Neural cell (in vitro differentiated cells): ENCODE measurements around the gene ESPN. TPM values are rescaled to one million over a fixed set of nuclear protein-coding genes. Genes with fewer than 3 reads are reported as not detected.
A peak's percentile ranks its signal among the peaks of the same experiment; 100 is the strongest.

Source experiments
- H2AFZ ChIP-seq: fragments of 200-600, 300-800 bp; sonication (generic), shearing (Covaris generic); 2 replicates; pipeline ENCODE4 v1.6.0; 2014; ENCODE audit warnings: low read depth, mild to moderate bottlenecking, antibody characterized with exemption, low read length, moderate library complexity
- H3F3A ChIP-seq: fragments of 200-600 bp; shearing (Covaris generic); 2 replicates; pipeline ENCODE4 v1.6.1; 2016; ENCODE audit warnings: mild to moderate bottlenecking, moderate library complexity, mixed read lengths, antibody characterized with exemption, low read length; ENCODE audit not compliant: insufficient read depth, poor library complexity, severe bottlenecking
- H3K27ac ChIP-seq: fragments of 200-600, 300-800 bp; sonication (generic), shearing (Covaris generic); 2 replicates; pipeline ENCODE4 v1.5.1; 2014; ENCODE audit warnings: mild to moderate bottlenecking, low read length, moderate library complexity
- H3K27me3 ChIP-seq: fragments of 300-800, 200-600 bp; sonication (generic), shearing (Covaris generic); 2 replicates; pipeline ENCODE4 v1.6.0; 2014; ENCODE audit warnings: mild to moderate bottlenecking, low read depth, low read length, moderate library complexity; ENCODE audit not compliant: insufficient read depth
- H3K36me3 ChIP-seq: fragments of 300-800, 200-600 bp; sonication (generic), shearing (Covaris generic); 2 replicates; pipeline ENCODE4 v1.5.1; 2014; ENCODE audit warnings: mild to moderate bottlenecking, antibody characterized with exemption, low read length, moderate library complexity; ENCODE audit not compliant: insufficient read depth
- H3K4me2 ChIP-seq: fragments of 300-800, 200-600 bp; sonication (generic), shearing (Covaris generic); 2 replicates; pipeline ENCODE4 v1.6.0; 2014; ENCODE audit warnings: mild to moderate bottlenecking, low read length
- H3K4me3 ChIP-seq: fragments of 300-800, 200-600 bp; sonication (generic), shearing (Covaris generic); 2 replicates; pipeline ENCODE4 v1.5.1; 2014; ENCODE audit warnings: mild to moderate bottlenecking, low read length, moderate library complexity
- H3K79me2 ChIP-seq: fragments of 200-600 bp; shearing (Covaris generic); replicated peaks from 2 replicates; pipeline ENCODE4 v1.6.0; 2014; ENCODE audit warnings: mild to moderate bottlenecking, low read length, moderate library complexity; ENCODE audit not compliant: insufficient read depth
- H3K9ac ChIP-seq: fragments of 300-800, 200-600 bp; sonication (generic), shearing (Covaris generic); 2 replicates; pipeline ENCODE4 v1.6.1; 2016; ENCODE audit warnings: mild to moderate bottlenecking, low read length, mixed read lengths
- H3K9me2 ChIP-seq: fragments of 200-600 bp; shearing (Covaris generic); 2 replicates; pipeline ENCODE4 v1.6.1; 2016; ENCODE audit warnings: mild to moderate bottlenecking, low read length, mixed read lengths; ENCODE audit not compliant: insufficient read depth
- H3K9me3 ChIP-seq: fragments of 200-600, 300-800 bp; sonication (generic), shearing (Covaris generic); 2 replicates; pipeline ENCODE4 v1.6.1; 2016; ENCODE audit warnings: mild to moderate bottlenecking, mixed run types, low read length, moderate library complexity, mixed read lengths
- H4K20me1 ChIP-seq: fragments of 200-600 bp; shearing (Covaris generic); 2 replicates; pipeline ENCODE4 v1.6.1; 2016; ENCODE audit warnings: mild to moderate bottlenecking, mixed run types; ENCODE audit not compliant: insufficient read depth
- CTCF ChIP-seq: fragments of 450-650 bp; IDR thresholded peaks from 2 replicates; pipeline ENCODE4 v1.5.1; 2014; ENCODE audit warnings: antibody characterized with exemption, mild to moderate bottlenecking, moderate library complexity; ENCODE audit not compliant: poor library complexity, severe bottlenecking
- EP300 ChIP-seq: fragments of 450-650 bp; conservative IDR thresholded peaks from 2 replicates; pipeline ENCODE4 v1.6.1; 2014; ENCODE audit warnings: antibody characterized with exemption, mild to moderate bottlenecking, moderate library complexity; ENCODE audit not compliant: poor library complexity, severe bottlenecking
- EZH2 ChIP-seq: fragments of 200-600, 300-800 bp; shearing (Covaris generic), sonication (generic); IDR thresholded peaks from 2 replicates; pipeline ENCODE4 v1.6.1; 2014; ENCODE audit warnings: antibody characterized with exemption, low read length, borderline replicate concordance, mild to moderate bottlenecking; ENCODE audit not compliant: insufficient read depth, poor library complexity, severe bottlenecking
- MXI1 ChIP-seq: fragments of 450-650 bp; conservative IDR thresholded peaks from 2 replicates; pipeline ENCODE4 v1.6.1; 2014; ENCODE audit warnings: antibody characterized with exemption, mild to moderate bottlenecking; ENCODE audit not compliant: poor library complexity, severe bottlenecking
- POLR2AphosphoS5 ChIP-seq: IDR thresholded peaks from 2 replicates; pipeline ENCODE4 v1.6.1; 2012
- RAD21 ChIP-seq: fragments of 450-650 bp; conservative IDR thresholded peaks from 2 replicates; pipeline ENCODE4 v1.6.1; 2014; ENCODE audit warnings: antibody characterized with exemption, mild to moderate bottlenecking, moderate library complexity
- REST ChIP-seq: IDR thresholded peaks from 2 replicates; pipeline ENCODE4 v1.6.1; 2012; ENCODE audit warnings: borderline replicate concordance
- SMC3 ChIP-seq: fragments of 450-650 bp; conservative IDR thresholded peaks from 2 replicates; pipeline ENCODE4 v1.6.1; 2014; ENCODE audit warnings: antibody characterized with exemption, mild to moderate bottlenecking, moderate library complexity; ENCODE audit not compliant: poor library complexity
- TAF1 ChIP-seq: IDR thresholded peaks from 2 replicates; pipeline ENCODE4 v1.6.1; 2012; ENCODE audit warnings: low read depth
- polyA plus RNA-seq: library from polyadenylated mRNA; depleted of rRNA; stranded (reverse); fragments of >200 nt; gene quantifications from 2 replicates; pipeline ENCODE4 v1.2.3, GENCODE V29; 2014

The ESPN gene
- polyA plus RNA-seq, 1 donor from 2014 or later: not detected

GRCh38 chr1:6438047-6438525 is 13.5 kb downstream of the ESPN start:
- peaks cover 16% of the 10 kb centered on the region for H3K27me3 ChIP-seq
- H3K27ac ChIP-seq: peak overlapping the region; percentile 56
- H3K36me3 ChIP-seq: no peaks in the 10 kb centered on the region
- TF ChIP-seq MXI1 (no peak), POLR2AphosphoS5 (no peak), SMC3 (peak; percentile 81), CTCF (peak; percentile 89), EZH2 (no peak), RAD21 (peak; percentile 78), REST (no peak), EP300 (no peak), TAF1 (no peak)
- no peak overlapping the region for H3K4me3 ChIP-seq
- no peak overlapping the region for H3K4me2 ChIP-seq
- H3K79me2 ChIP-seq: no peaks in the 10 kb centered on the region
- no peaks in the 10 kb centered on the region for H3K9me3 ChIP-seq
- H3K9me2 ChIP-seq: no peaks in the 10 kb centered on the region
- no peaks in the 10 kb centered on the region for H4K20me1 ChIP-seq
- no peaks in the 10 kb centered on the region for H3F3A ChIP-seq
- peak overlapping the region; percentile 36 for H3K9ac ChIP-seq
- H2AFZ ChIP-seq: no peak overlapping the region

- H3K9ac ChIP-seq: no peak overlapping the region
- TF ChIP-seq RAD21 (no peak), TAF1 (no peak), EZH2 (no peak), SMC3 (no peak), CTCF (peak; percentile 53)
- H3K4me3 ChIP-seq: no peak overlapping the region
These were observed 15.9 kb downstream of the ESPN start for GRCh38 chr1:6440198-6441126.

More at GRCh38 chr1:6440198-6441126, 15.9 kb downstream of the ESPN start:
- H3K9me3 ChIP-seq: no peaks in the 10 kb centered on the region
- H3K4me2 ChIP-seq: no peak overlapping the region
- H3K27me3 ChIP-seq: peaks cover 16% of the 10 kb centered on the region
- no peak overlapping the region for H3K27ac ChIP-seq
- no peaks in the 10 kb centered on the region for H3K79me2 ChIP-seq
- H3F3A ChIP-seq: no peaks in the 10 kb centered on the region
- H3K36me3 ChIP-seq: no peaks in the 10 kb centered on the region
- no peaks in the 10 kb centered on the region for H4K20me1 ChIP-seq
- no peak overlapping the region for H2AFZ ChIP-seq
- no peaks in the 10 kb centered on the region for H3K9me2 ChIP-seq
